Measurements from ENCODE around the gene HOXB2.

Gene HOXB2

DNA sequence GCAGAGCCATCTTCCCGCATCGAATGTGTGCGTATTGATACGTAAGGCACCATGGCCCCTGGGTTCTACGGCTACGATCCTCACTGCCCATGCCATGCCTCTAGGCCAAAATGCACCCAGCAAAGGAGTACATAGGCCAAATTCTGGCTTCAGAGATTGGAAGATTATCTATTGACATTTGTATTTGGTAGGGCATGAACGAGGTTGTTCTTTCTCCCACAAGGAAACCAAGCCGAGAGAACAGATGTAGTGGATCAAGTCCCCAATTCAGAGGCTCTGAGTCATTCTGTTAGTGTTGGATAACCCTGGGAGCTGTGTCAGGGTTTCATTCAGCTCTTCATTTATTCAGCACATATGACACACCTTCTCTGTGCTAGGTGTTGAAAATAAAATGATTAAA is 50.6 kb downstream of the HOXB2 start (continued):
- TF ChIP-seq, protein P1, sequence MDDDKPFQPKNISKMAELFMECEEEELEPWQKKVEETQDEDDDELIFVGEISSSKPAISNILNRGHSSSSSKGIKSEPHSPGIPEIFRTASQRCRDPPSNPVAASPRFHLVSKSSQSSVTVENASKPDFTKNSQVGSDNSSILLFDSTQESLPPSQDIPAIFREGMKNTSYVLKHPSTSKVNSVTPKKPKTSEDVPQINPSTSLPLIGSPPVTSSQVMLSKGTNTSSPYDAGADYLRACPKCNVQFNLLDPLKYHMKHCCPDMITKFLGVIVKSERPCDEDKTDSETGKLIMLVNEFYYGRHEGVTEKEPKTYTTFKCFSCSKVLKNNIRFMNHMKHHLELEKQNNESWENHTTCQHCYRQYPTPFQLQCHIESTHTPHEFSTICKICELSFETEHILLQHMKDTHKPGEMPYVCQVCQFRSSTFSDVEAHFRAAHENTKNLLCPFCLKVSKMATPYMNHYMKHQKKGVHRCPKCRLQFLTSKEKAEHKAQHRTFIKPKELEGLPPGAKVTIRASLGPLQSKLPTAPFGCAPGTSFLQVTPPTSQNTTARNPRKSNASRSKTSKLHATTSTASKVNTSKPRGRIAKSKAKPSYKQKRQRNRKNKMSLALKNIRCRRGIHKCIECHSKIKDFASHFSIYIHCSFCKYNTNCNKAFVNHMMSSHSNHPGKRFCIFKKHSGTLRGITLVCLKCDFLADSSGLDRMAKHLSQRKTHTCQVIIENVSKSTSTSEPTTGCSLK (tag by site-specific recombination; IDR thresholded peaks at IDR 0.05): no peak
- TF ChIP-seq, protein P2, sequence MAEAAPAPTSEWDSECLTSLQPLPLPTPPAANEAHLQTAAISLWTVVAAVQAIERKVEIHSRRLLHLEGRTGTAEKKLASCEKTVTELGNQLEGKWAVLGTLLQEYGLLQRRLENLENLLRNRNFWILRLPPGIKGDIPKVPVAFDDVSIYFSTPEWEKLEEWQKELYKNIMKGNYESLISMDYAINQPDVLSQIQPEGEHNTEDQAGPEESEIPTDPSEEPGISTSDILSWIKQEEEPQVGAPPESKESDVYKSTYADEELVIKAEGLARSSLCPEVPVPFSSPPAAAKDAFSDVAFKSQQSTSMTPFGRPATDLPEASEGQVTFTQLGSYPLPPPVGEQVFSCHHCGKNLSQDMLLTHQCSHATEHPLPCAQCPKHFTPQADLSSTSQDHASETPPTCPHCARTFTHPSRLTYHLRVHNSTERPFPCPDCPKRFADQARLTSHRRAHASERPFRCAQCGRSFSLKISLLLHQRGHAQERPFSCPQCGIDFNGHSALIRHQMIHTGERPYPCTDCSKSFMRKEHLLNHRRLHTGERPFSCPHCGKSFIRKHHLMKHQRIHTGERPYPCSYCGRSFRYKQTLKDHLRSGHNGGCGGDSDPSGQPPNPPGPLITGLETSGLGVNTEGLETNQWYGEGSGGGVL (tag by site-specific recombination; IDR thresholded peaks at IDR 0.05): no peak
- TF ChIP-seq ZNF311 (tag by site-specific recombination; IDR thresholded peaks at IDR 0.05; ENCODE audit: borderline replicate concordance) (no peak), ZNF404 (tag by site-specific recombination; IDR thresholded peaks at IDR 0.05) (no peak), ZNF221 (tag by site-specific recombination; IDR thresholded peaks at IDR 0.05; ENCODE audit: borderline replicate concordance) (no peak), ZNF544 (tag by site-specific recombination; IDR thresholded peaks at IDR 0.05) (no peak), ZNF175 (tag by site-specific recombination; IDR thresholded peaks at IDR 0.05) (no peak), KLF9 (tag by site-specific recombination; IDR thresholded peaks at IDR 0.05; ENCODE audit: low read depth) (no peak), ZNF214 (tag by site-specific recombination; IDR thresholded peaks at IDR 0.05; ENCODE audit: borderline replicate concordance) (no peak), MZF1 (tag by site-specific recombination; IDR thresholded peaks at IDR 0.05; ENCODE audit: borderline replicate concordance) (peak; percentile 55; the same call in 1 of the 2 replicates), ZBTB48 (tag by site-specific recombination; IDR thresholded peaks at IDR 0.05) (peak; percentile 56; the same call in 1 of the 2 replicates), EGR2 (tag by site-specific recombination; IDR thresholded peaks at IDR 0.05; ENCODE audit: low read depth) (no peak), ZNF621 (tag by site-specific recombination; IDR thresholded peaks at IDR 0.05) (no peak), ZNF140 (tag by site-specific recombination; IDR thresholded peaks at IDR 0.05) (no peak), ZNF600 (tag by site-specific recombination; IDR thresholded peaks at IDR 0.05) (peak; percentile 79), IKZF3 (tag by site-specific recombination; IDR thresholded peaks at IDR 0.05) (no peak), ZSCAN30 (tag by site-specific recombination; IDR thresholded peaks at IDR 0.05) (no peak), ZNF335 (tag by site-specific recombination; conservative IDR thresholded peaks at IDR 0.05) (no peak; the same call in 1 of the 2 replicates)
- TF ChIP-seq, protein P3, sequence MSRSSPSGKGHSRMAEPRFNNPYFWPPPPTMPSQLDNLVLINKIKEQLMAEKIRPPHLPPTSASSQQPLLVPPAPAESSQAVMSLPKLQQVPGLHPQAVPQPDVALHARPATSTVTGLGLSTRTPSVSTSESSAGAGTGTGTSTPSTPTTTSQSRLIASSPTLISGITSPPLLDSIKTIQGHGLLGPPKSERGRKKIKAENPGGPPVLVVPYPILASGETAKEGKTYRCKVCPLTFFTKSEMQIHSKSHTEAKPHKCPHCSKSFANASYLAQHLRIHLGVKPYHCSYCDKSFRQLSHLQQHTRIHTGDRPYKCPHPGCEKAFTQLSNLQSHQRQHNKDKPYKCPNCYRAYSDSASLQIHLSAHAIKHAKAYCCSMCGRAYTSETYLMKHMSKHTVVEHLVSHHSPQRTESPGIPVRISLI (tag by site-specific recombination; IDR thresholded peaks at IDR 0.05): no peak
- TF ChIP-seq, protein P4, sequence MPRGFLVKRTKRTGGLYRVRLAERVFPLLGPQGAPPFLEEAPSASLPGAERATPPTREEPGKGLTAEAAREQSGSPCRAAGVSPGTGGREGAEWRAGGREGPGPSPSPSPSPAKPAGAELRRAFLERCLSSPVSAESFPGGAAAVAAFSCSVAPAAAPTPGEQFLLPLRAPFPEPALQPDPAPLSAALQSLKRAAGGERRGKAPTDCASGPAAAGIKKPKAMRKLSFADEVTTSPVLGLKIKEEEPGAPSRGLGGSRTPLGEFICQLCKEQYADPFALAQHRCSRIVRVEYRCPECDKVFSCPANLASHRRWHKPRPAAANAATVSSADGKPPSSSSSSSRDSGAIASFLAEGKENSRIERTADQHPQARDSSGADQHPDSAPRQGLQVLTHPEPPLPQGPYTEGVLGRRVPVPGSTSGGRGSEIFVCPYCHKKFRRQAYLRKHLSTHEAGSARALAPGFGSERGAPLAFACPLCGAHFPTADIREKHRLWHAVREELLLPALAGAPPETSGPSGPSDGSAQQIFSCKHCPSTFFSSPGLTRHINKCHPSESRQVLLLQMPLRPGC (tag by site-specific recombination; IDR thresholded peaks at IDR 0.05): no peak
- TF ChIP-seq, protein P5, sequence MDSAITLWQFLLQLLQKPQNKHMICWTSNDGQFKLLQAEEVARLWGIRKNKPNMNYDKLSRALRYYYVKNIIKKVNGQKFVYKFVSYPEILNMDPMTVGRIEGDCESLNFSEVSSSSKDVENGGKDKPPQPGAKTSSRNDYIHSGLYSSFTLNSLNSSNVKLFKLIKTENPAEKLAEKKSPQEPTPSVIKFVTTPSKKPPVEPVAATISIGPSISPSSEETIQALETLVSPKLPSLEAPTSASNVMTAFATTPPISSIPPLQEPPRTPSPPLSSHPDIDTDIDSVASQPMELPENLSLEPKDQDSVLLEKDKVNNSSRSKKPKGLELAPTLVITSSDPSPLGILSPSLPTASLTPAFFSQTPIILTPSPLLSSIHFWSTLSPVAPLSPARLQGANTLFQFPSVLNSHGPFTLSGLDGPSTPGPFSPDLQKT (IDR thresholded peaks at IDR 0.05; ENCODE audit: borderline replicate concordance, low read depth, low read length): no peak
- TF ChIP-seq, protein P6, sequence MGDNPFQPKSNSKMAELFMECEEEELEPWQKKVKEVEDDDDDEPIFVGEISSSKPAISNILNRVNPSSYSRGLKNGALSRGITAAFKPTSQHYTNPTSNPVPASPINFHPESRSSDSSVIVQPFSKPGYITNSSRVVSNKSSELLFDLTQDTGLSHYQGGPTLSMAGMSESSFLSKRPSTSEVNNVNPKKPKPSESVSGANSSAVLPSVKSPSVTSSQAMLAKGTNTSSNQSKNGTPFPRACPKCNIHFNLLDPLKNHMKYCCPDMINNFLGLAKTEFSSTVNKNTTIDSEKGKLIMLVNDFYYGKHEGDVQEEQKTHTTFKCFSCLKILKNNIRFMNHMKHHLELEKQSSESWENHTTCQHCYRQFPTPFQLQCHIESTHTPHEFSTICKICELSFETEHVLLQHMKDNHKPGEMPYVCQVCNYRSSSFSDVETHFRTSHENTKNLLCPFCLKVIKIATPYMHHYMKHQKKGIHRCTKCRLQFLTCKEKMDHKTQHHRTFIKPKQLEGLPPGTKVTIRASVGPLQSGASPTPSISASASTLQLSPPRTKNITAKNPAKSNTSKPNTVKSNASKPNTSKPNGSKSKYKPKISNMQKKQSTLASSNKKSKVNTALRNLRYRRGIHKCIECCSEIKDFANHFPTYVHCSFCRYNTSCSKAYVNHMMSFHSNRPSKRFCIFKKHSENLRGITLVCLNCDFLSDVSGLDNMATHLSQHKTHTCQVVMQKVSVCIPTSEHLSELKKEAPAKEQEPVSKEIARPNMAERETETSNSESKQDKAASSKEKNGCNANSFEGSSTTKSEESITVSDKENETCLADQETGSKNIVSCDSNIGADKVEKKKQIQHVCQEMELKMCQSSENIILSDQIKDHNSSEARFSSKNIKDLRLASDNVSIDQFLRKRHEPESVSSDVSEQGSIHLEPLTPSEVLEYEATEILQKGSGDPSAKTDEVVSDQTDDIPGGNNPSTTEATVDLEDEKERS (tag by site-specific recombination; IDR thresholded peaks at IDR 0.05): no peak
